K562 (cell line): Measurements from ENCODE around the gene SH2B2. TPM values are rescaled to one million over a fixed set of nuclear protein-coding genes. Genes with fewer than 3 reads are reported as not detected.
A peak's percentile ranks its signal among the peaks of the same experiment; 100 is the strongest.

Experiments used
- BRF2 ChIP-seq: IDR thresholded peaks from 3 replicates; pipeline ENCODE4 v1.6.1; 2011; ENCODE audit warnings: borderline replicate concordance, mild to moderate bottlenecking; ENCODE audit not compliant: insufficient read length, insufficient read depth
- DACH1 ChIP-seq: fragments of 450-650 bp; IDR thresholded peaks from 2 replicates; pipeline ENCODE4 v1.6.1; 2018; ENCODE audit not compliant: partially characterized antibody
- ESRRA ChIP-seq: fragments of 450-650 bp; IDR thresholded peaks from 2 replicates; pipeline ENCODE4 v1.6.1; 2014; ENCODE audit warnings: low read depth, mild to moderate bottlenecking, moderate library complexity, borderline replicate concordance
- HNRNPL ChIP-seq: fragments of 200-400 bp; formaldehyde crosslinking; IDR thresholded peaks from 2 replicates; pipeline ENCODE4 v1.6.1; 2017; ENCODE audit warnings: low read depth, mild to moderate bottlenecking, low read length
- KLF1 ChIP-seq: fragments of 450-650 bp; IDR thresholded peaks from 2 replicates; pipeline ENCODE4 v1.6.1; 2016; ENCODE audit warnings: missing genetic modification characterization, missing compliant biosample characterization
- MNT ChIP-seq, 2 experiments: fragments of 450-650 bp; conservative IDR thresholded peaks; 2 replicates each; pipeline ENCODE4 v1.6.1; 2017; ENCODE audit warnings: mild to moderate bottlenecking in 2 of 2, moderate library complexity in 2 of 2
- SIN3B ChIP-seq: fragments of 450-650 bp; IDR thresholded peaks from 2 replicates; pipeline ENCODE4 v1.6.1; 2017; ENCODE audit warnings: low read depth, mild to moderate bottlenecking, moderate library complexity
- TCF7L2 ChIP-seq: fragments of 150-350 bp; IDR thresholded peaks from 2 replicates; pipeline ENCODE4 v1.6.1; 2016; ENCODE audit warnings: low read depth, mild to moderate bottlenecking, low read length, moderate library complexity
- TEAD4 ChIP-seq, 2 experiments: sonication (generic) in 1 of 2; formaldehyde crosslinking in 1 of 2; IDR thresholded peaks; 2 replicates each; pipeline versions ENCODE4 v1.6.1 to v1.8.0; 2012 to 2022; ENCODE audit warnings: borderline replicate concordance in 1 of 2, inconsistent platforms in 1 of 2, low read length in 1 of 2, mild to moderate bottlenecking in 1 of 2, missing genetic modification reagents in 1 of 2
- TOE1 ChIP-seq, 2 experiments: fragments of 450-650 bp in 1 of 2; sonication (generic) in 1 of 2; formaldehyde crosslinking in 1 of 2; IDR thresholded peaks; 2 replicates each; pipeline versions ENCODE4 v1.7.1 to v1.8.0; 2016 to 2022; ENCODE audit warnings: borderline replicate concordance in 2 of 2, mild to moderate bottlenecking in 2 of 2, antibody characterized with exemption in 1 of 2, inconsistent platforms in 1 of 2, low read depth in 1 of 2, missing genetic modification reagents in 1 of 2, moderate library complexity in 1 of 2
- ZNF165 ChIP-seq: fragments of 250-450 bp; sonication (Bioruptor Pico); IDR thresholded peaks from 2 replicates; pipeline ENCODE4 v1.4.0; 2020; ENCODE audit warnings: borderline replicate concordance
- ZNF592 ChIP-seq: fragments of 450-650 bp; IDR thresholded peaks from 2 replicates; pipeline ENCODE4 v1.6.1; 2017; ENCODE audit warnings: antibody characterized with exemption, mild to moderate bottlenecking
- polyA plus RNA-seq, 8 experiments: library from polyadenylated mRNA; depleted of rRNA in 4 of 8; stranded (reverse) in 5 of 8; unstranded in 3 of 8; fragments of >200 nt; fragmentation: Nextera tagmentation in 2 of 8; fragmentation: Illumina TruSeq in 1 of 8; extraction: Ambion mirVana in 2 of 8; extraction: Trizol in 1 of 8; gene quantifications; 2 replicates each; pipeline versions ENCODE4 v1.2.1 to v1.2.3, GENCODE V29; 2011 to 2014; ENCODE audit warnings: inconsistent platforms in 1 of 8, missing spikeins in 1 of 8
- total RNA-seq, 7 experiments: library from RNA; depleted of rRNA in 6 of 7; stranded (reverse); fragments of >200 nt in 6 of 7; fragmentation: Illumina TruSeq in 2 of 7; extraction: Trizol in 2 of 7; gene quantifications; 2 replicates each; pipeline versions ENCODE4 v1.2.1 to v1.2.3, GENCODE V29; 2011 to 2021; ENCODE audit warnings: low replicate concordance in 1 of 7
- TF ChIP-seq, protein P1 (sequence below): sonication (generic); formaldehyde crosslinking; IDR thresholded peaks from 2 replicates; pipeline ENCODE4 v1.5.0; 2020; ENCODE audit warnings: missing genetic modification reagents

Gene SH2B2
- total and polyA plus RNA-seq, 9 of the 15 experiments (the other 6 are each of a cell fraction or from before 2014, with no cell fraction given), result 0.03 to 0.89 (median 0.07) TPM; not detected in 4

DNA sequence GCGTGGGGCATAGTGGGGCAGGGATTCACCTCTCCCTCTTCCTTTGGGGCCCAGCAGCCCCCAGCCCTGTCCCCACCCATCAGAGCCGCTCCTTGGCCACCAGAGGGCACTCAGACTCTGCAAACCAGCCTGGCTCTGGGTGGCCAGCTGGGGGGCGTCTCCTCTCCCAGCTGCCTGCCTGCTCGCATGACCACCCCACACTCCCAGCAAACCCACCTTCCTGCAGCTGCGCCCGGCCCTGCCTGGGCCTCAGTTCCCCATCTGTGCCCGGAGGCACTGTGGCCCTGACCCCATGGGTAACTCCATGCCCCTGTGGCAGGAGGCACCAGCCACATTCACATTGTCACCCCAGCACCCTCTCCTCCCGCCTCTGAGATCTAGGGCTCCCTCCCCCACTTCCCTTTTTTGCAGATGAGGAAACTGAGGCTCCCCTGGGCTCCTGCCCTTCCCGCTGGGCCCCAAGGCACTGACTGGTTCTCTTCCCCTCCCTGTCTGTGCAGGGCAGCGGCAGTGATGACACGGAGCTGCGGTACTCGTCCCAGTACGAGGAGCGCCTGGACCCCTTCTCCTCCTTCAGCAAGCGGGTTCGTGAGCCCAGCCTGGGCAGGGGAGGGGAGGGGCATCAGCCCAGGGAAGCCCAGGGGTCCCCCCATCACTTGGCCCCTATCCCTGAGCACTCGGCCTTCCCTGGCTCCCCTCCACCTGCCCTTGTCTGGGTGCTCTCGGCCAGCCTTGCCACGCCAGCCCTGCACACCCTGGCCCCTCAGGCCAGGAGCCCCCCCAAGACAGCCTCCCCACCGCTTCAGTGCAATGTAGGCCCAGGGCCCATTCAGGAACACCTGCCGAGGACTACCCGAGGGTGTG, 6.9 kb upstream of the SH2B2 start (continued):
- no peak for TF ChIP-seq MNT (conservative IDR thresholded peaks at IDR 0.05)
- no peak; the same call in 1 of the 2 replicates for TF ChIP-seq ESRRA
- TF ChIP-seq ZNF592, result no peak
- TF ChIP-seq TCF7L2, result no peak
- TF ChIP-seq BRF2, result no peak
- peak; percentile 57; the same call in 1 of the 2 replicates for TF ChIP-seq KLF1 (tag)
- TF ChIP-seq, protein P1, sequence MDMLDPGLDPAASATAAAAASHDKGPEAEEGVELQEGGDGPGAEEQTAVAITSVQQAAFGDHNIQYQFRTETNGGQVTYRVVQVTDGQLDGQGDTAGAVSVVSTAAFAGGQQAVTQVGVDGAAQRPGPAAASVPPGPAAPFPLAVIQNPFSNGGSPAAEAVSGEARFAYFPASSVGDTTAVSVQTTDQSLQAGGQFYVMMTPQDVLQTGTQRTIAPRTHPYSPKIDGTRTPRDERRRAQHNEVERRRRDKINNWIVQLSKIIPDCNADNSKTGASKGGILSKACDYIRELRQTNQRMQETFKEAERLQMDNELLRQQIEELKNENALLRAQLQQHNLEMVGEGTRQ (CRISPR knock-in tag), result no peak
- no peak for TF ChIP-seq TOE1 (IDR thresholded peaks at IDR 0.05; ENCODE audit: borderline replicate concordance)
- no peak for TF ChIP-seq TOE1 (CRISPR knock-in tag; IDR thresholded peaks at IDR 0.05; ENCODE audit: borderline replicate concordance, low read depth)
- TF ChIP-seq SIN3B, result no peak
- no peak for TF ChIP-seq TEAD4 (IDR thresholded peaks at IDR 0.05; ENCODE audit: low read length)
- no peak for TF ChIP-seq TEAD4 (CRISPR knock-in tag; IDR thresholded peaks at IDR 0.05; ENCODE audit: borderline replicate concordance)
- TF ChIP-seq HNRNPL, result no peak
- TF ChIP-seq DACH1, result peak; percentile 12
- TF ChIP-seq ZNF165 (CRISPR knock-in tag), result no peak
